T-helper 22 cell (primary cell): Measurements from ENCODE around the gene PTPN13.

Experiments used
- DNase-seq: peaks from one replicate; pipeline ENCODE4 v3.0.0-alpha.2; 2020; ENCODE audit warnings: low read depth

PTPN13 gene

GRCh38 chr4:86592553-86593249 lies 1.4 kb upstream of the PTPN13 start:
- no peak for DNase-seq

DNA sequence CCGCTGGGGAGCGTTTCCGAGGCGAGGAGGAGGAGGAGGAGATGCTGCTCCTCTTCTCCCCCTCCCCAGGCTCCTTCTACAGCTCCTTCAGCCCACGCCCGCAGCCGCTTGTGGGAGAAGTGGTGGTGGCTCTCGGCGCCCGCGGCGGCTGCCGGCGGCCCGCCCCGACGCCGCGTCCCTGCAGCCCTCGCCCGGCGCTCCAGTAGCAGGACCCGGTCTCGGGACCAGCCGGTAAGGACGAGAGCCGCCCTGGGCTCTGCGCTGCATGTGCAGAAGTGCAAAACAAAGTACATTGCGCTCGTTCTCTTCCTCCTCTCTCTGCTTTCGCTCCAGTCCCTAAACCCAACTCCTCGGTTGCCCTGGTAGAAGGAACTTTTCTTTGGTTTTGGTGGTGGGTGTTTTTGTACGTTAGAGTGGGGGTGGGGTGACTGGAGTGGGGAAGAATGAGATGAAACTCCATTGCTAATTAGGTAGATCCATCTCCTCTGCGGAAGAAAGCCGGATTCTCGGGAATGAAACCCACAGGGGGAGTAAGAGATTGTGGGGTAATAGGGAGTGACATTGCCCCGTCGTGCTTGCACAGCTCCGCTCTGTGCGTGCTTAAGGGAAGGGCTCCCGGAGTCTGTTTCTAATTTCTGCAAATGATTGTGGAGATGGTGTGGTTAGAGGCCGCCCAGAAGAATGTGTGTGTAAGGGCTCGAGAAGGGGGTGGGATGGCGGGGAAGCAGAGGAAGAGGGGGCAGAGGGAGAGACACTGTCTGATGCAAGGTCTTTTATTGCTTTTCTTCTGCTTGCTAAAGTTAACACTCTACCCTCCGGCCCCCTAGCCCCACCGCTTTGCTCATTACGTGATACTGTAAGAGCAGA lies 677 bp downstream of the PTPN13 start:
- no peak for DNase-seq

- no peak for DNase-seq
Observed at GRCh38 chr4:86595426-86595805, 1.3 kb downstream of the PTPN13 start.

GRCh38 chr4:86596807-86597206 lies 2.7 kb downstream of the PTPN13 start:
- DNase-seq = no peak

- no peak for DNase-seq
Observed at GRCh38 chr4:86600007-86600653, 6.0 kb downstream of the PTPN13 start.

- DNase-seq = no peak
Observed at GRCh38 chr4:86603311-86603885, 9.3 kb downstream of the PTPN13 start.

DNA sequence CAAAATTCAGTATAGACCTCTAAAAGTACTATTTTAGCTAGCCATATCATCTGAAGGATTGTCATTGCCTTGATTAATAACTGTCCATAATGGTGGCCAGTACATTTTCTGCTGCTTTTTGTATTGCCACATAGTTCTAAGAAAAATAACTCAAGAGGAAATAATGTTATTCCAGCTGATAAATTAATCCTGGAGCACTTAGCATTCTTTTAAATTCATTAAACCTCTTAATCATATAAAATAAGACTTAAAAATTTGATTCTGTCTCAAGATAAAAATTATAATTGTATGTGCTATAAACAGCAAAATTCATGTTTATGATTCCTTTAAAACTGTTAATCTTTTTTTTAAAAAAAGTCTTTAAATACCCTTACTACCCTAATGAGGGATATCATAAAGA lies 12.7 kb downstream of the PTPN13 start:
- DNase-seq = no peak

DNA sequence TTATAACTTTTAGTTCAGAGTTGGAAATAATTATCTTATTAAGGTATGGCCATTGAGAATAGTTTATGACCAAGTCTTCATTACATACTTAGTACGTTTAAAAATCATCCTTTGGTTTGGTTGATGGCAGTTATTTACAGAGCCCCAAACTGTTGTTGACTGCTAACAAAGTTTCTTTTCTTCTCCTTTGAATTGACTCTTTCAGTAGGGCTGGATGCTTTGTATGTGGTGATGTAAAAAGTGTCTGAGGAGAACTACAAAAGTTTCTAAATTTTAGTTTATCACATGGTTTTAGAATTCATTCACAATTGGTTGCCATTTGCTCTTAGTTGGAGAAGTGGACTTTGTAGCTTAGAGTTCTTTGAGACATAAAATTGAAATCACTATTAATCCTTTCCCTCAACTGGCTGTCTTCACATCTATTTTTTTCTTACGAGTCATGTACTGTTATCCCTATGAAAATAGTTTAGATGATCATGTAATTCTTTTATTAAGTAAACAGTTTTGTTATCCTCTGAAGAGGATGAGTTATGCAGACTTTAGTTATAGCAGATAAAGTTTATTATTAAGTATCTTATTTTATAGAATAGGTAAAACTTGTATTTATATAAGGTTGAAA lies 14.8 kb downstream of the PTPN13 start:
- no peak for DNase-seq

DNA sequence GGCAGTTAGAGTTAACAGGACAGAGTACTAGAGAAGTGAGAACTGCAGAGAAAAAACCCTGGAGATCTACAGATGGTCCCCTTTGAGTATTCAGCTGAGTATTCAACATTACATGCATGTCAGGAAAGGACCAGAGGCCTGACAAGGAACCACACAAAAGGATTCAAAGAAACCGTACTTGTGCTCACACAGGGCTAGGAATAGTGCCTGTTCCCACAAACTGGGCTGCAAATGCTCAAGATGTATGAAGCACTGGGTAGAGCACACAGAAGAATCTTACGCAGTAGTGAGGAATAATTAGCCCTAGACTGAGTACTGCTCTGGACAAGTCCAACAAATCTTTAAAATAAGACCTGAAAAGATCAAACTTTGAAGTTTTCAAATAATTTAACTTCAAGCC lies 17.6 kb downstream of the PTPN13 start:
- DNase-seq = no peak

GRCh38 chr4:86613734-86614133 lies 19.6 kb downstream of the PTPN13 start:
- DNase-seq = no peak

DNA sequence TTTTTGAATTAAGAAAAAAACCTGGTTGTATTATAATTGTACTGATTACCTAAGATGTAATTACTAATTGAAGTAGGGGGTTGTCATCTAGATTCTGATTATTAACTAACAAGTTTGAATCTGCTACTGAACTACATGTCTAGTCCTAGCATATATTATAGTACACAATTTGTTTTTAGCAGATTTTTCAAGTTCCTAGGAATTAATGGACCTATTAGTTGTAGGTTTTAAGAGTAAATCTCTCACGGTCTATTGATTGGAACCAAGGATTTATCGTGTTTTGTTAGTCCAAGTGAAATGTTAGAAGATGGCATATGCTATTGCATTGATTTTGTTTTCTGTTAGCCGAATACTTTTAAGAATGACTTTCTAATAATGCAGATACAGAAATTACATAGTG lies 20.8 kb downstream of the PTPN13 start:
- DNase-seq = no peak

- no peak for DNase-seq
Observed at GRCh38 chr4:86615501-86615900, 21.4 kb downstream of the PTPN13 start.

DNA sequence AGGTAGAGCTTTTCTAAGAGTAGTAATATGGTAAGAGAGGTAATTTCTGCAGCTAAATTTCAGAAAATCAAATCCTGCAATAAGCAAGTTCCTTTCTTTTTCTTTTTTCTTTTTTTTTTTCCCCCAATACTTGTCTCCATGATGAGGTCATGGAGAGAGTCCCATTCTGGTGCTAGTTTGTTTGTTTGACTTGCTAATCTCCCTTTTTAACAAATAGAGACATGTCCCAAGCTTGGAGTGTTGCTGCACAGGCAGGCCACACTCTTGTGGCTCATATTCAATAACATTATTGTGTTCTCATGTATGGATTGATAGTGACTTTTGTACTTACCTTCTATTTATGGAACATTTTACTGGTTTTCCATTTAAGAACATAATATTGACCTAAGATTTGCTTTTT lies 25.5 kb downstream of the PTPN13 start:
- no peak for DNase-seq

DNA sequence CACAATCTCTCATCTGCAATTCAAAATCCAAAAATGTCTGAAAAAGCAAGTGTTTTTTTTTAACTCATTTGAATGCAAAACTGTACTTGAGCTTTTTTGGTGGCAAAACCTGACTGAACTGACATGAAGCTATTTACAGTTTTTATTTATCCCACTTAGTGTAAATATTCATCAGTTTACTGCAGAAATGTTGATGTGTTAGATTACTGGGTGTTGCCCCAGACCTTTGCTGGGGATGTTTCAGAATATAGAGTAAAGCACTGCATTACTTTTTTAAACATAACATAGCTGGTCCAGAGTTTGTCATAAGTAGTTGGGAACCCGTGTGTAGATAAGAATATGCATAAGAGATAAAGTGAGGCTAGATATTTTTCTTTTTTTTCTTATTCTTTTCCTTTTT lies 27.3 kb downstream of the PTPN13 start:
- DNase-seq = no peak

- DNase-seq = no peak
Observed at GRCh38 chr4:86626066-86626465, 32.0 kb downstream of the PTPN13 start.

DNA sequence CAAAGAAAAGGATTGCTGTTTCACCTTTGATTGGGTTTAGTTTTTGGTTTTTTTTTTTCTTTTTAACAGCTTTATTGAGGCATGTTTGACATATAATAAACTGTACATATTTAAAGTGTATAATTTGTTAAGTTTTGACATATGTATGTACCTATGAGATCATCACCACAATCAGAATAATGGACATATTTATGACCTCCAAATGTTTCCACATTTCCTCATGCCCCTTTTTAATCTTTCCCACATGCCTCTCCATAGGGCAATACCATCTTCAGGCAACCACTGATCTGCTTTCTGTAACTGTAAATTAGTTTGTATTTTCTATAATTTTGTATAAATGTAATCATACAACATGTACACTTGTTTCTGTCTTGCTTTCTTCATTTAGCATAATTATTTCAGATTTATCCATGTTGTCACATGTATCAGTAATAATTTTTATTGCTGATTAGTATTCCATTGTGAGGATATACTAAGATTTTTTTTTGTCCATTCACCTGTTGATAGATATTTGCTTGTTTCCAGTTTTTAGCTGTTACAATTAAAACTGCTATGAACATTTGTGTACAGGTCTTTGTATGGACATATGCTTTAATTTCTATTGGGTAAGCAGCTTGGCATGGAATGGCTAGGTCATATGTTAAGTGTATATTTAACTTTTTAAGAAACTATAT lies 33.5 kb downstream of the PTPN13 start:
- DNase-seq = no peak

- DNase-seq = no peak
Observed at GRCh38 chr4:86630629-86631028, 36.5 kb downstream of the PTPN13 start.

DNA sequence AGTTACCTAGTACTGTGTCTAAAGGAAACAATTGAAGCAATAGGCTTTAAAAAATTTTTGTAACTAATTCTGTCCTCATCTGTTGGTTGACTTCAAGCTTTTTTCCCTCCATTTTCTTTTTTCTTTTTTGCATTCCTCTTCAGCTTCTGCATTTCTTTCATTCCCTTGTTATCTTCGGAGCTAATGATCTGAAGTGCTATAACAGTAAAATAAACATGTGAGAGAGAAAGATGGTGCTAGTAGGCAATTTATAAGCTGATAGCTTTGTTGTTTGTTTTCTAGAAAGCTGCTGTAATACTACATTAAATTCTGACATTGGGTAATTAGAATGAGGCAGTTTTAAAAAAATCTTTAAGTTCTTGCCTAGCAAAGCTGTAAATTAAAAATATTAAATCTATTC lies 37.1 kb downstream of the PTPN13 start:
- DNase-seq = no peak

GRCh38 chr4:86633854-86634253 lies 39.7 kb downstream of the PTPN13 start:
- DNase-seq = no peak

DNA sequence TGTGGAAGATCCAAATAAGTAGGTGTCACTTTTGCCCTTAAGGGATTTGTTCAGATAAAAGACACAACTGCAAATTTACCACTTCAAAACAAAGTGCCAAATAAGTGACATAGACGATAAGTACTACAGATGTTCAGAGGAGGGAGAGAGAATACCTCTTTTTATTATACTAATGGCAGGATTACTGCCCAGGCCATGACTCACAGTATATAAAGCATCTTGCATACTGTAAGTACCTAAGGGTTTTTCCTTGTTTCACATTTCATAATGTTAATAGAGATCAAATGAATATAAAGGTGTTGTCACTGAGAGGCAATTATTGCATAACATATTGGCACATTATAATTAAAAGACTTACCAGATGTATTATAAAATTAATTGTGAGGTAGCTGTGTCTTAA lies 46.4 kb downstream of the PTPN13 start:
- no peak for DNase-seq

- no peak for DNase-seq
Observed at GRCh38 chr4:86641516-86642090, 47.5 kb downstream of the PTPN13 start.
